H1 (cell line): ENCODE results near the gene ZNF716. TPM values are rescaled to one million over a fixed set of nuclear protein-coding genes. Genes with fewer than 3 reads are reported as not detected.

Experiments
- CTCF ChIA-PET: fragments of 300-600 bp; sonication (Branson Sonifier 250); formaldehyde crosslinking; loops from one replicate; lab custom pipeline; 2021; ENCODE audit not compliant: partially characterized antibody; lab: Charles Lee
- POLR2A ChIA-PET: fragments of 300-600 bp; sonication (Branson Sonifier 250); formaldehyde crosslinking; loops from one replicate; lab custom pipeline; 2021; ENCODE audit warnings: inconsistent platforms; ENCODE audit not compliant: partially characterized antibody; lab: Charles Lee
- DNase-seq, 2 experiments: peaks; one replicate each; pipeline versions ENCODE4 v3.0.0 to v3.0.0-alpha.2; 2010 to 2022; ENCODE audit warnings: low spot score in 2 of 2, low read depth in 1 of 2, mixed read lengths in 1 of 2
- FAIRE-seq: peaks from 2 replicates; lab custom pipeline; 2011; peaks lifted over from hg19 to GRCh38; lab: Jason Lieb, UNC
- H2AFZ ChIP-seq: 2 replicates; pipeline ENCODE4 v1.8.1; 2012; ENCODE audit warnings: low read length, inconsistent platforms
- H2AK5ac ChIP-seq: 2 replicates; pipeline ENCODE4 v1.6.1; 2013; ENCODE audit warnings: low read depth, low read length
- H2BK120ac ChIP-seq: replicated peaks from 2 replicates; pipeline ENCODE3; 2013; ENCODE audit warnings: low read depth, low read length, inconsistent platforms
- H2BK12ac ChIP-seq: 2 replicates; pipeline ENCODE4 v1.6.1; 2013; ENCODE audit warnings: low read depth, low read length
- H2BK15ac ChIP-seq: 2 replicates; pipeline ENCODE4 v1.6.1; 2013; ENCODE audit warnings: low read length
- H2BK20ac ChIP-seq: 2 replicates; pipeline ENCODE4 v1.6.1; 2013; ENCODE audit warnings: low read length
- H2BK5ac ChIP-seq: 2 replicates; pipeline ENCODE4 v1.6.1; 2013; ENCODE audit warnings: low read depth, low read length
- H3K14ac ChIP-seq: 2 replicates; pipeline ENCODE4 v1.6.1; 2013; ENCODE audit warnings: inconsistent platforms; ENCODE audit not compliant: insufficient read length
- H3K18ac ChIP-seq: 2 replicates; pipeline ENCODE4 v1.6.1; 2013; ENCODE audit warnings: low read length; ENCODE audit errors: extremely low read depth
- H3K23ac ChIP-seq: 2 replicates; pipeline ENCODE4 v1.6.1; 2013; ENCODE audit warnings: inconsistent platforms; ENCODE audit not compliant: insufficient read length
- H3K23me2 ChIP-seq: 2 replicates; pipeline ENCODE4 v1.6.1; 2013; ENCODE audit warnings: low read depth, low read length
- H3K27ac ChIP-seq: 2 replicates; pipeline ENCODE4 v1.6.1; 2011; ENCODE audit warnings: low read depth, low read length, inconsistent platforms
- H3K27me3 ChIP-seq, 4 experiments: replicated peaks in 1 of 4; 1 replicate in 1 of 4; 2 replicates in 3 of 4; pipeline versions ENCODE4 v1.6.1 to v1.8.1; 2011 to 2013; ENCODE audit warnings: low read length in 3 of 4, mild to moderate bottlenecking in 3 of 4, inconsistent platforms in 2 of 4, mixed read lengths in 2 of 4, moderate library complexity in 1 of 4; ENCODE audit not compliant: control insufficient read depth in 3 of 4, insufficient read depth in 3 of 4; ENCODE audit errors: extremely low read depth in 1 of 4
- H3K36me3 ChIP-seq, 4 experiments: 2 replicates each; pipeline versions ENCODE4 v1.6.1 to v1.8.1; 2011 to 2013; ENCODE audit warnings: mild to moderate bottlenecking in 4 of 4, low read length in 3 of 4, moderate library complexity in 2 of 4, control low read depth in 1 of 4, inconsistent platforms in 1 of 4; ENCODE audit not compliant: insufficient read depth in 4 of 4, control insufficient read depth in 2 of 4
- H3K4ac ChIP-seq: replicated peaks from 2 replicates; pipeline ENCODE3; 2013; ENCODE audit warnings: low read length, low read depth, mixed read lengths, inconsistent platforms; ENCODE audit not compliant: insufficient read length
- H3K4me1 ChIP-seq, 4 experiments: replicated peaks in 1 of 4; 1 replicate in 1 of 4; 2 replicates in 3 of 4; pipeline versions ENCODE4 v1.6.1 to v1.8.1; 2011 to 2013; ENCODE audit warnings: low read length in 3 of 4, inconsistent platforms in 2 of 4, mixed read lengths in 1 of 4; ENCODE audit not compliant: insufficient read depth in 4 of 4, control insufficient read depth in 3 of 4
- H3K4me2 ChIP-seq, 2 experiments: 2 replicates each; pipeline versions ENCODE4 v1.6.1 to v1.8.1; 2011 to 2013; ENCODE audit warnings: low read depth in 2 of 2, low read length in 2 of 2, control low read depth in 1 of 2, inconsistent platforms in 1 of 2, mild to moderate bottlenecking in 1 of 2; ENCODE audit not compliant: insufficient read depth in 1 of 2
- H3K4me3 ChIP-seq, 4 experiments: fragments of 200-600, 300-600 bp in 1 of 4; sonication (generic), shearing (Covaris generic), sonication (Bioruptor Twin) in 1 of 4; 2 replicates each; pipeline versions ENCODE4 v1.5.1 to v1.8.1; 2011 to 2016; ENCODE audit warnings: low read length in 4 of 4, low read depth in 3 of 4, control low read depth in 2 of 4, inconsistent platforms in 2 of 4, mild to moderate bottlenecking in 2 of 4, mixed read lengths in 1 of 4, moderate library complexity in 1 of 4; ENCODE audit not compliant: insufficient read depth in 2 of 4; ENCODE audit errors: extremely low read depth in 1 of 4
- H3K56ac ChIP-seq: replicated peaks from 2 replicates; pipeline ENCODE3; 2013; ENCODE audit warnings: low read depth, mild to moderate bottlenecking, mixed read lengths, low read length, inconsistent platforms; ENCODE audit not compliant: insufficient read length
- H3K79me1 ChIP-seq: 2 replicates; pipeline ENCODE4 v1.6.1; 2013; ENCODE audit warnings: low read depth, low read length, control low read depth
- H3K79me2 ChIP-seq, 2 experiments: 2 replicates each; pipeline versions ENCODE4 v1.6.1 to v1.8.1; 2012 to 2013; ENCODE audit warnings: low read length in 2 of 2, mild to moderate bottlenecking in 2 of 2, inconsistent platforms in 1 of 2; ENCODE audit not compliant: insufficient read depth in 2 of 2, control insufficient read depth in 1 of 2
- H3K9ac ChIP-seq, 4 experiments: replicated peaks in 1 of 4; 1 replicate in 1 of 4; 2 replicates in 3 of 4; pipeline versions ENCODE4 v1.6.1 to v1.8.1; 2011 to 2013; ENCODE audit warnings: low read depth in 3 of 4, low read length in 3 of 4, control low read depth in 2 of 4, mild to moderate bottlenecking in 2 of 4, moderate library complexity in 2 of 4, inconsistent platforms in 1 of 4; ENCODE audit errors: extremely low read depth in 1 of 4
- H3K9me3 ChIP-seq, 2 experiments: 2 replicates each; pipeline versions ENCODE4 v1.6.1 to v1.8.1; 2012 to 2013; ENCODE audit warnings: mild to moderate bottlenecking in 2 of 2, moderate library complexity in 2 of 2, control low read depth in 1 of 2, inconsistent platforms in 1 of 2, low read depth in 1 of 2, low read length in 1 of 2, mixed read lengths in 1 of 2; ENCODE audit not compliant: insufficient read depth in 2 of 2
- H4K20me1 ChIP-seq, 2 experiments: replicated peaks in 1 of 2; 2 replicates each; pipeline versions ENCODE3 to v1.8.1; 2011 to 2013; ENCODE audit warnings: inconsistent platforms in 2 of 2, low read length in 2 of 2, mild to moderate bottlenecking in 1 of 2; ENCODE audit not compliant: insufficient read depth in 2 of 2, control insufficient read depth in 1 of 2
- H4K5ac ChIP-seq: 2 replicates; pipeline ENCODE4 v1.6.1; 2013; ENCODE audit warnings: low read length, low read depth, mixed read lengths, inconsistent platforms; ENCODE audit not compliant: insufficient read length
- H4K8ac ChIP-seq: 2 replicates; pipeline ENCODE4 v1.8.0; 2013; ENCODE audit warnings: mild to moderate bottlenecking, moderate library complexity, low read length, inconsistent platforms; ENCODE audit not compliant: insufficient read depth; ENCODE audit errors: extremely low read depth
- H4K91ac ChIP-seq: replicated peaks from 2 replicates; pipeline ENCODE3; 2013; ENCODE audit warnings: low read length, mixed read lengths, inconsistent platforms; ENCODE audit not compliant: insufficient read length
- BACH1 ChIP-seq: IDR thresholded peaks from 2 replicates; pipeline ENCODE4 v1.6.1; 2012; ENCODE audit warnings: low read length, improper control_type of control experiment
- CBX5 ChIP-seq: fragments of 300-800, 300-1000 bp; sonication (generic); IDR thresholded peaks from 2 replicates; pipeline ENCODE4 v1.7.1; 2016; ENCODE audit warnings: antibody characterized with exemption, low read length, low read depth
- EZH2 ChIP-seq: fragments of 200-600 bp; sonication (generic); IDR thresholded peaks from 2 replicates; pipeline ENCODE4 v1.7.1; 2012; ENCODE audit warnings: low read depth, mild to moderate bottlenecking, moderate library complexity, low read length, inconsistent platforms; ENCODE audit not compliant: severe bottlenecking
- HDAC2 ChIP-seq, 2 experiments: fragments of 300-600 bp in 1 of 2; sonication (generic) in 1 of 2; IDR thresholded peaks; 2 replicates each; pipeline ENCODE4 v1.6.1; 2011 to 2012; ENCODE audit warnings: low read depth in 2 of 2, low read length in 2 of 2, mild to moderate bottlenecking in 2 of 2, moderate library complexity in 2 of 2, borderline replicate concordance in 1 of 2, inconsistent platforms in 1 of 2
- HDAC6 ChIP-seq: IDR thresholded peaks from one replicate; pipeline ENCODE4 v1.7.1; 2012; ENCODE audit warnings: low read depth, mild to moderate bottlenecking, inconsistent platforms, low read length, moderate library complexity
- NRF1 ChIP-seq: IDR thresholded peaks from 2 replicates; pipeline ENCODE4 v1.6.1; 2011; ENCODE audit warnings: mild to moderate bottlenecking, low read depth, low read length, improper control_type of control experiment
- PHF8 ChIP-seq: fragments of 200-600 bp; sonication (generic); conservative IDR thresholded peaks from 2 replicates; pipeline ENCODE4 v1.7.1; 2012; ENCODE audit warnings: low read depth, mild to moderate bottlenecking, inconsistent platforms, low read length, moderate library complexity
- WGBS, 2 experiments: shearing (Covaris generic) in 1 of 2; methylation state at CpG; one replicate each; pipeline versions ENCODE4 v1.1.6 to v1.1.7; 2013 to 2015; ENCODE audit warnings: low lambda C conversion rate in 2 of 2, mixed read lengths in 2 of 2, inconsistent platforms in 1 of 2, low coverage in 1 of 2, missing lambda C conversion rate in 1 of 2; ENCODE audit not compliant: insufficient replicate concordance in 2 of 2, insufficient coverage in 1 of 2, insufficient read length in 1 of 2; ENCODE audit errors: extremely low coverage in 1 of 2, missing lambda C conversion rate in 1 of 2; 5-methylcytosine and 5-hydroxymethylcytosine counted together
- polyA plus RNA-seq, 7 experiments: library from polyadenylated mRNA; depleted of rRNA in 3 of 7; stranded (reverse) in 5 of 7; unstranded in 2 of 7; fragments of >200 nt in 5 of 7; fragments of 200-250 nt in 2 of 7; gene quantifications; 1 replicate in 5 of 7; 2 replicates in 1 of 7; 4 replicates in 1 of 7; pipeline versions ENCODE4 v1.2.1 to v1.2.3, GENCODE V29; 2011 to 2013; ENCODE audit warnings: missing spikeins in 2 of 7, mixed read lengths in 2 of 7
- total RNA-seq: library from RNA; stranded (reverse); fragmentation: NEBNext Ultra II Directional; extraction: Animal tissue kit (Norgen Biotek cat#: 25700); gene quantifications from 2 replicates; pipeline ENCODE4 v1.2.1, GENCODE V29; 2021
- TF ChIP-seq, protein P1 (sequence below): IDR thresholded peaks from 2 replicates; pipeline ENCODE4 v1.6.1; 2011; ENCODE audit warnings: low read depth, mild to moderate bottlenecking, low read length; ENCODE audit not compliant: insufficient read depth
- TF ChIP-seq, protein P2 (sequence below): IDR thresholded peaks from 2 replicates; pipeline ENCODE4 v1.6.1; 2011; ENCODE audit warnings: low read length, improper control_type of control experiment

ZNF716 gene
- total and polyA plus RNA-seq, 2 of the 8 experiments (the other 6 are each of a cell fraction or from before 2014, with no cell fraction given): not detected

DNA sequence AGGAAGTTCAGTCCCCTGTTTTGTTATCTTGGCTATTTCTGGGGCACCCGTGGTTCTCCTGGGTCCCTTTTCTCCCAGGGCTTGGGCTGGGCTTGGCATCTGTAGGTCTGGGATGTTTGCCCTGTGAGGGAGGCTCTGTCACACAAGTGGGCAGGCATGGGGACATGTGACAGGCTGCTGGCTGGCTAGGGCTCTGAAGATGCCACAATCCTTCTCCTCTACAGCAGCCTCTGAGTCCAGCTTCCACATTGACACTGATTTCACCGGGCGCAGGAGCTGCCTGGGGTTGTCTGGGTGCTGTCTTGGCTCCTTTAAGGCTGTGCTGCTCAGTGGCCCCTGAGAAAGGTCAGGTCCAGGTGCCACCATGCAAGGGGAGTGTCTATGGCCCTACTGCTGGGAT lies 37.4 kb upstream of the ZNF716 start:
- no peaks in the 10 kb centered on the region for H3K4me1 ChIP-seq
- no peaks in the 10 kb centered on the region for H3K36me3 ChIP-seq
- no peak overlapping the region for H3K56ac ChIP-seq
- ChIA-PET POLR2A (no interaction called here), CTCF (no interaction called here)
- FAIRE-seq (no peak), DNase-seq (no peak)
- H3K9ac ChIP-seq: no peak overlapping the region
- H3K27ac ChIP-seq: no peak overlapping the region
- H2AFZ ChIP-seq: no peak overlapping the region
- H3K27me3 ChIP-seq: no peaks in the 10 kb centered on the region
- H4K20me1 ChIP-seq: no peaks in the 10 kb centered on the region
- H2BK15ac ChIP-seq: no peak overlapping the region
- no peak overlapping the region for H3K14ac ChIP-seq
- no peak overlapping the region for H2BK20ac ChIP-seq
- no peak overlapping the region for H3K4me2 ChIP-seq
- no peak overlapping the region for H2AK5ac ChIP-seq
- no peak overlapping the region for H3K4me3 ChIP-seq
- H2BK12ac ChIP-seq: no peak overlapping the region
- no peak overlapping the region for H3K4ac ChIP-seq
- no peaks in the 10 kb centered on the region for H3K79me2 ChIP-seq
- no peak overlapping the region for H4K8ac ChIP-seq
- H4K91ac ChIP-seq: no peak overlapping the region
- peaks cover 71 to 87% of the 10 kb centered on the region in 2 experiments for H3K9me3 ChIP-seq
- H3K18ac ChIP-seq: no peak overlapping the region
- 77% methylated on average over 3 of the region's 3 CpGs; no CpG with 5 or more reads in 1 of the 2 experiments for WGBS, 2 experiments
- no peak overlapping the region for H4K5ac ChIP-seq
- H3K23me2 ChIP-seq: no peaks in the 10 kb centered on the region
- no peak overlapping the region for H2BK120ac ChIP-seq
- H3K23ac ChIP-seq: no peak overlapping the region
- no peak overlapping the region for H2BK5ac ChIP-seq
- H3K79me1 ChIP-seq: no peaks in the 10 kb centered on the region
- no peak for TF ChIP-seq NRF1
- no peak for TF ChIP-seq CBX5
- TF ChIP-seq BACH1: no peak
- TF ChIP-seq, protein P1, sequence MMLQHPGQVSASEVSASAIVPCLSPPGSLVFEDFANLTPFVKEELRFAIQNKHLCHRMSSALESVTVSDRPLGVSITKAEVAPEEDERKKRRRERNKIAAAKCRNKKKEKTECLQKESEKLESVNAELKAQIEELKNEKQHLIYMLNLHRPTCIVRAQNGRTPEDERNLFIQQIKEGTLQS: no peak
- TF ChIP-seq HDAC6: no peak
- TF ChIP-seq, protein P2, sequence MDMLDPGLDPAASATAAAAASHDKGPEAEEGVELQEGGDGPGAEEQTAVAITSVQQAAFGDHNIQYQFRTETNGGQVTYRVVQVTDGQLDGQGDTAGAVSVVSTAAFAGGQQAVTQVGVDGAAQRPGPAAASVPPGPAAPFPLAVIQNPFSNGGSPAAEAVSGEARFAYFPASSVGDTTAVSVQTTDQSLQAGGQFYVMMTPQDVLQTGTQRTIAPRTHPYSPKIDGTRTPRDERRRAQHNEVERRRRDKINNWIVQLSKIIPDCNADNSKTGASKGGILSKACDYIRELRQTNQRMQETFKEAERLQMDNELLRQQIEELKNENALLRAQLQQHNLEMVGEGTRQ: no peak
- TF ChIP-seq EZH2: no peak
- no peak for TF ChIP-seq HDAC2 (IDR thresholded peaks at IDR 0.05; ENCODE audit: borderline replicate concordance in 1 of 2, low read depth in 2 of 2, low read length in 2 of 2)
- no peak for TF ChIP-seq PHF8
